ENCODE measurements around the gene TOM1L1. TPM values are rescaled to one million over a fixed set of nuclear protein-coding genes. Genes with fewer than 3 reads are reported as not detected.

The TOM1L1 gene
- total RNA-seq, 3 donors from 2014 or later, result 0.45 to 0.63 (median 0.51) TPM

- ATAC-seq (no peak), DNase-seq (no peak)
- H3K4me3 Mint-ChIP-seq, result no peak overlapping the region
- H3K27me3 Mint-ChIP-seq (ENCODE audit: low read depth), result no peaks in the 10 kb centered on the region
- no peaks in the 10 kb centered on the region for H3K36me3 Mint-ChIP-seq (ENCODE audit: insufficient read depth)
- H3K9me3 Mint-ChIP-seq, result no peaks in the 10 kb centered on the region
- H3K4me1 Mint-ChIP-seq (ENCODE audit: low read depth), result no peaks in the 10 kb centered on the region
These were observed 6.7 kb downstream of the TOM1L1 start for GRCh38 chr17:54907376-54907775.

GRCh38 chr17:54909766-54910165 is 9.1 kb downstream of the TOM1L1 start:
- no peak for ATAC-seq
- no peaks in the 10 kb centered on the region for H3K36me3 Mint-ChIP-seq (ENCODE audit: insufficient read depth)

GRCh38 chr17:54916721-54917120 is 16.1 kb downstream of the TOM1L1 start:
- no peak for DNase-seq
- H3K27me3 Mint-ChIP-seq (ENCODE audit: low read depth), result peaks cover 2% of the 10 kb centered on the region
- no peak for ATAC-seq
- H3K4me3 Mint-ChIP-seq, result no peak overlapping the region
- no peaks in the 10 kb centered on the region for H3K36me3 Mint-ChIP-seq (ENCODE audit: insufficient read depth)
- no peaks in the 10 kb centered on the region for H3K4me1 Mint-ChIP-seq (ENCODE audit: low read depth)
- peaks cover 13% of the 10 kb centered on the region for H3K9me3 Mint-ChIP-seq

More at GRCh38 chr17:54909766-54910165, 9.1 kb downstream of the TOM1L1 start:
- H3K27me3 Mint-ChIP-seq (ENCODE audit: low read depth), result no peaks in the 10 kb centered on the region
- H3K4me3 Mint-ChIP-seq, result no peak overlapping the region
- no peaks in the 10 kb centered on the region for H3K4me1 Mint-ChIP-seq (ENCODE audit: low read depth)
- H3K9me3 Mint-ChIP-seq, result no peaks in the 10 kb centered on the region
- DNase-seq, result no peak

DNA sequence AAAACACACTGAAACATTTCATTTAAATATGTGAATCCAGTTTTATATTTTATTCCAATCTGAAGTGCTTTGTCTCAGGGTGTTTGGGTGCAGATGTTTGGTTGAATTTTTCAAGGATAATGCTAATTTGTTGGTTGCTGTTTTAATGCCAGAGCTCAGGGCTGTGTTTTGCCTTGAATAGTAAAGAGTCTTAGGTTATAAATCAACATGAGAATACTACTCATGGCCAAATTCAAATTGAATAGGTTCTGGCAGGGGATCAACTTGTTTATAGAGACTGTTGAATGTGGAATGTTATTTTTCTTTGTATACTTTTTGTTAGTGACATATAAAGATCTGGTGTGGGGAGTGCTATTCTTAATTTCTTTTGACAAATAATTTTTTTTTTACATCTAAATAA is 18.8 kb downstream of the TOM1L1 start:
- no peak for DNase-seq
- peaks cover 13% of the 10 kb centered on the region for H3K9me3 Mint-ChIP-seq
- H3K4me1 Mint-ChIP-seq (ENCODE audit: low read depth), result no peaks in the 10 kb centered on the region
- peaks cover 4% of the 10 kb centered on the region for H3K27me3 Mint-ChIP-seq (ENCODE audit: low read depth)
- no peak overlapping the region for H3K4me3 Mint-ChIP-seq
- H3K36me3 Mint-ChIP-seq (ENCODE audit: insufficient read depth), result no peaks in the 10 kb centered on the region
- no peak for ATAC-seq

DNA sequence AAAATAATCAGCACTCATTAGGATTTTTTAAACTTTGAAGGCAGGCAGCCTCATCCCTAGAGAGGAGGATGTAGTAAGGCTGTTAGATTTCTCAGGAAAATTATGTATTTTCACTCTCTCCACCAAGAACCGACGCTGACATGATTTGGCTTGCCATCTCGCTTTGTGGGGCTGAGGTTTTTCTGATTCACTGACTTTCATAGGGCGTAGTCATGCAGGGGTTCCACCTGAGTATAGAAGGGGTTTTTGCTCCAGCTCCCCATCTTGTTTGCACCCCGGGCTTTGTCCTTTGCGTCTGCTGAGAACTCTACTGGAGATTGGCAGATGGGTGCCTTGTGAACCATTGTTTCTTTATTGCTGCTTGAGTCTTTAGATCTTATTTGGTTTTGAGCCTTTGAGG is 20.2 kb downstream of the TOM1L1 start:
- no peaks in the 10 kb centered on the region for H3K4me1 Mint-ChIP-seq (ENCODE audit: low read depth)
- H3K4me3 Mint-ChIP-seq, result no peak overlapping the region
- ATAC-seq, result no peak
- peaks cover 4% of the 10 kb centered on the region for H3K27me3 Mint-ChIP-seq (ENCODE audit: low read depth)
- peaks cover 13% of the 10 kb centered on the region for H3K9me3 Mint-ChIP-seq
- DNase-seq, result no peak
- no peaks in the 10 kb centered on the region for H3K36me3 Mint-ChIP-seq (ENCODE audit: insufficient read depth)

DNA sequence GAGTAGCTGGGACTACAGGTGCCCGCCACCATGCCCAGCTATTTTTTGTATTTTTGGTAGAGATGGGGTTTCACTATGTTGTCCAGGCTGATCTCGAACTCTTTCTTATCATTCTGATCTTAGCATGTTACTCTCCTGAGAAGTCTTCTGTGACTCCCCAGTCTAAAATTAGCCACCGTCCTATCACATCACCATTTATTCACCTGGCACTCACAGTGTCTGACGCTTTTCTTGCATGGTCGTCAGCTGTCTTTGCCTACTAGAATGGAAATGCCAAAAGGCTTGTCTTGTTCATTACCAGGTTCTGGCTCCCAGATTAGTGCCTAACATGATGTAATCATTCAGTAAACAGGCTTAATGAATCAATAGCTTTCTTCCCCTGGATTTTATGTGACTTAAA is 23.8 kb downstream of the TOM1L1 start:
- ATAC-seq (no peak), DNase-seq (no peak)
- Mint-ChIP-seq H3K4me3 (no peak overlapping the region), H3K36me3 (ENCODE audit: insufficient read depth) (no peaks in the 10 kb centered on the region), H3K27me3 (ENCODE audit: low read depth) (peaks cover 10% of the 10 kb centered on the region), H3K9me3 (no peaks in the 10 kb centered on the region), H3K4me1 (ENCODE audit: low read depth) (no peaks in the 10 kb centered on the region)

DNA sequence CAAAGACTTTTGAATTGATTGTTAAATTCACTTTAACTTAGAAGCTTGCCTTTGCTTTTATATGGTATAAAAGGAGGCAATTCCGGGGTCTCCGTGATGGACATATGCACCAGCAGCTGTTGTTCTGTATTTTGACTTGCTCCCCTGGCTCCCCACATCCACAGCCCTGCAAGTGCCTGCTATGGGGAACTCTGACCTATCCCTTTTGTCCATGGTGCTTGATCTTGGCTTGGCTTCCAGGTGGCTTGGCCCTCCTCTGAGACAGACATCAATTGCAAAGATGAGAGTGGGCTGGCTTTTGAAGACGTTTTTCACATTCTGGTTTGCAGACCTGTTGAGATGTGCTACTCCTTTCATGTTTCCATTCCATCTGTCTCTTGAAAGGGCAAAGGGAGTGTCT is 26.9 kb downstream of the TOM1L1 start:
- Mint-ChIP-seq H3K4me1 (ENCODE audit: low read depth) (no peaks in the 10 kb centered on the region), H3K9me3 (no peaks in the 10 kb centered on the region), H3K36me3 (ENCODE audit: insufficient read depth) (no peaks in the 10 kb centered on the region), H3K4me3 (no peak overlapping the region), H3K27me3 (ENCODE audit: low read depth) (peaks cover 15% of the 10 kb centered on the region)
- DNase-seq (no peak), ATAC-seq (no peak)

DNA sequence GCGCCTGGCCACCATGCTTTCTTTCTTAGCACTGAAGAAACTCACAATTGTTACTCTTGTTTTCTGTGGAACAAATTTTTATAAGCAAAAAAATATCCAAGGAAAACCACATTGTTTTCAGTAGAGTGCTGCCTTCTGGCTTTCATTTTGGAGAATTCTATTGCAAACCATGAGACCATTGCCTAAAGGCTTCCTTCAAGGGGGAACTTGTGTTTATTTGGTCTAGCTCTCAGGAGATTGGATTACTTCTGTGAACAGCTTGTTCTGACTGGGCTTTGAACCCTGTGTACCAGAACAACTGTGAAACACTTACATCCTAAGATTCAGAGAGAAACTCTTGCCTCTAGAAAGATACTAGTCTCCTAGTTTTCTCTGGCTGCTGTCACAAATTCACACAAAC is 32.1 kb downstream of the TOM1L1 start:
- no peak overlapping the region for H3K4me3 Mint-ChIP-seq
- ATAC-seq, result no peak
- H3K9me3 Mint-ChIP-seq, result no peaks in the 10 kb centered on the region
- H3K27me3 Mint-ChIP-seq (ENCODE audit: low read depth), result peaks cover 13% of the 10 kb centered on the region
- DNase-seq, result no peak
- H3K4me1 Mint-ChIP-seq (ENCODE audit: low read depth), result no peaks in the 10 kb centered on the region
- H3K36me3 Mint-ChIP-seq (ENCODE audit: insufficient read depth), result no peaks in the 10 kb centered on the region

GRCh38 chr17:54933921-54934320 is 33.3 kb downstream of the TOM1L1 start:
- Mint-ChIP-seq H3K36me3 (ENCODE audit: insufficient read depth) (no peaks in the 10 kb centered on the region), H3K27me3 (ENCODE audit: low read depth) (peaks cover 10% of the 10 kb centered on the region), H3K9me3 (no peaks in the 10 kb centered on the region), H3K4me1 (ENCODE audit: low read depth) (no peaks in the 10 kb centered on the region), H3K4me3 (no peak overlapping the region)
- DNase-seq, result no peak
- no peak for ATAC-seq

- no peak overlapping the region for H3K4me3 Mint-ChIP-seq
- no peaks in the 10 kb centered on the region for H3K4me1 Mint-ChIP-seq (ENCODE audit: low read depth)
- H3K9me3 Mint-ChIP-seq, result no peaks in the 10 kb centered on the region
- ATAC-seq (no peak), DNase-seq (no peak)
- H3K27me3 Mint-ChIP-seq (ENCODE audit: low read depth), result peaks cover 8% of the 10 kb centered on the region
- no peaks in the 10 kb centered on the region for H3K36me3 Mint-ChIP-seq (ENCODE audit: insufficient read depth)
These were observed 34.8 kb downstream of the TOM1L1 start for GRCh38 chr17:54935471-54935870.

- DNase-seq, result no peak
- Mint-ChIP-seq H3K9me3 (no peaks in the 10 kb centered on the region), H3K4me1 (ENCODE audit: low read depth) (no peaks in the 10 kb centered on the region), H3K4me3 (no peak overlapping the region), H3K27me3 (ENCODE audit: low read depth) (peaks cover 4% of the 10 kb centered on the region), H3K36me3 (ENCODE audit: insufficient read depth) (no peaks in the 10 kb centered on the region)
- ATAC-seq, result no peak
These were observed 36.4 kb downstream of the TOM1L1 start for GRCh38 chr17:54937018-54937417.

DNA sequence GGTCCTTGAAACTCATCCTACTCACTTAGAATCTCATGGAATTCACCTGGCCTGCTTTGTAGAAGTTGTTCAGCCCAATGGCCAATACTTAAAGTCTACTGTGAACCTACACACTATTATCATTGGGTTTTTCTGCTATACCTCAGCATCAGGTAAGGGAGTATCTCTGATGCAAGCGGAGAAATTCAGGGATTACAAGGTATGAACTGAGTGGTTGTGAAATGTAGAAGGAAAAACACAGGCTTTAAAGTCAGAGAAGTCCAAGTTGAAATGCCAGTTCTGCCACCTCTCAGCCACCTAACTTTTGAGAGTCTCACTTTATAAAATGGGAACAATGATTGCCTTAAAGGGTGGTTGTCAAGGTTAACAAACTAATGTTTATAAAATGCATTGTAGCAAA is 36.8 kb downstream of the TOM1L1 start:
- no peaks in the 10 kb centered on the region for H3K4me1 Mint-ChIP-seq (ENCODE audit: low read depth)
- no peaks in the 10 kb centered on the region for H3K9me3 Mint-ChIP-seq
- no peak overlapping the region for H3K4me3 Mint-ChIP-seq
- no peaks in the 10 kb centered on the region for H3K36me3 Mint-ChIP-seq (ENCODE audit: insufficient read depth)
- ATAC-seq (no peak), DNase-seq (no peak)
- peaks cover 3% of the 10 kb centered on the region for H3K27me3 Mint-ChIP-seq (ENCODE audit: low read depth)

DNA sequence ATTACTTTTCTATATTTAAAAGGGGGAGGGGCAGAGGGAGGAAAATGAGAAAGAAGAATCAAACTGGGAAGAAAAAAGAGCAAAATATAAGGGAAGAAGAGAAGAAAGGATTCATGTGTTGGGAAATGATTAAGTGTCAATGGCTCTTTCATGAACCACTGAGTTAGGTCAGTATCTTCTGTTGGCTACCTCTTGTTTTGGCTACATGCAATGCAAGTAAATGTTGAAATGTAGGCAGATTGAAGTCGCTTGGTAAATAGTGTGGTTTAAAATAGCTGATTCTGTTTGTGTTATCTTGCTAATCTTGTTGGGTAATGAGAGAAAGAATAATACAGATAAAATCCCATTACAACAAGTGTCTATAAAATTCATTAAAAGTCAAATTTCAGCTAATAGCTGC is 40.6 kb downstream of the TOM1L1 start:
- no peaks in the 10 kb centered on the region for H3K4me1 Mint-ChIP-seq (ENCODE audit: low read depth)
- peaks cover 2% of the 10 kb centered on the region for H3K27me3 Mint-ChIP-seq (ENCODE audit: low read depth)
- H3K9me3 Mint-ChIP-seq, result no peaks in the 10 kb centered on the region
- no peak for ATAC-seq
- no peaks in the 10 kb centered on the region for H3K36me3 Mint-ChIP-seq (ENCODE audit: insufficient read depth)
- H3K4me3 Mint-ChIP-seq, result no peak overlapping the region
- no peak for DNase-seq

GRCh38 chr17:54944796-54945195 is 44.1 kb downstream of the TOM1L1 start:
- Mint-ChIP-seq H3K27me3 (ENCODE audit: low read depth) (peaks cover 12% of the 10 kb centered on the region), H3K36me3 (ENCODE audit: insufficient read depth) (no peaks in the 10 kb centered on the region), H3K4me3 (no peak overlapping the region), H3K4me1 (ENCODE audit: low read depth) (no peaks in the 10 kb centered on the region), H3K9me3 (no peaks in the 10 kb centered on the region)
- DNase-seq (no peak), ATAC-seq (no peak)

DNA sequence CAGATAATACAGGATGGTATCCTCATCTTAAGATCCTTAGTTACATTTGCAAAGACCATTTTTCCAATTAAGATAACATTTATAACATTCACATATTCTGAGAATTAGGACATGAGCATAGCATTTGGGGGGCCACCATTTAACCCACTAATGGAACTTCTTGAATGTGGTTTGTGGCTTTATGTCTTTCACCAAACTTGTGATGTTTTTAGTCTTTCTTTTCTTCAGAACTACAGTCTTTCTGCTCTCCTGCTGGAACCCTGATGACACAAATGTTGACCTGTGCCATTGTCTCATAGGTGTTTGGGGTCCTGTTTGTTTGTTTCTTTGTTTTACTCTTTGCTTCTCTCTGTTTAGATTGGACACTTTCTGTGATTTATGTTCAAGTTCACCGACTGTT is 44.6 kb downstream of the TOM1L1 start:
- no peak for DNase-seq
- no peak for ATAC-seq
- peaks cover 12% of the 10 kb centered on the region for H3K27me3 Mint-ChIP-seq (ENCODE audit: low read depth)
- no peak overlapping the region for H3K4me3 Mint-ChIP-seq
- H3K36me3 Mint-ChIP-seq (ENCODE audit: insufficient read depth), result no peaks in the 10 kb centered on the region
- H3K9me3 Mint-ChIP-seq, result no peaks in the 10 kb centered on the region
- no peaks in the 10 kb centered on the region for H3K4me1 Mint-ChIP-seq (ENCODE audit: low read depth)

GRCh38 chr17:54945671-54946070 is 45.0 kb downstream of the TOM1L1 start:
- Mint-ChIP-seq H3K4me3 (no peak overlapping the region), H3K27me3 (ENCODE audit: low read depth) (peaks cover 12% of the 10 kb centered on the region)
- DNase-seq, result no peak

More at GRCh38 chr17:54945671-54946070, 45.0 kb downstream of the TOM1L1 start:
- Mint-ChIP-seq H3K9me3 (no peaks in the 10 kb centered on the region), H3K4me1 (ENCODE audit: low read depth) (no peaks in the 10 kb centered on the region), H3K36me3 (ENCODE audit: insufficient read depth) (no peaks in the 10 kb centered on the region)
- no peak for ATAC-seq

All from activated T-cell treated with anti-CD3 and anti-CD28 coated beads, Interleukin-2, amount 50 U/mL, for 4 hours (primary cell).